Mesendoderm (in vitro differentiated cells): ENCODE data around the gene DIAPH3.

Source experiments
- DNase-seq: peaks from one replicate; pipeline ENCODE4 v3.0.0; 2013
- H2AK5ac ChIP-seq: 2 replicates; pipeline ENCODE4 v1.6.1; 2013; ENCODE audit warnings: low read length, inconsistent platforms
- H2BK120ac ChIP-seq: 2 replicates; pipeline ENCODE4 v1.6.1; 2013; ENCODE audit warnings: low read depth, mild to moderate bottlenecking, low read length, moderate library complexity, mixed read lengths
- H2BK15ac ChIP-seq: replicated peaks from 2 replicates; pipeline ENCODE4 v1.6.1; 2013; ENCODE audit warnings: low read depth, mild to moderate bottlenecking, moderate library complexity
- H2BK5ac ChIP-seq: 2 replicates; pipeline ENCODE4 v1.6.1; 2013; ENCODE audit warnings: low read length, inconsistent platforms
- H3K18ac ChIP-seq: 2 replicates; pipeline ENCODE4 v1.6.1; 2013; ENCODE audit warnings: mild to moderate bottlenecking, low read length, mixed read lengths
- H3K23ac ChIP-seq: one replicate; pipeline ENCODE4 v1.6.1; 2013; ENCODE audit warnings: low read length
- H3K27ac ChIP-seq: 2 replicates; pipeline ENCODE4 v1.5.1; 2013; ENCODE audit warnings: low read depth, mild to moderate bottlenecking, inconsistent platforms, low read length, moderate library complexity
- H3K27me3 ChIP-seq: 2 replicates; pipeline ENCODE4 v1.6.1; 2013; ENCODE audit warnings: low read length, control low read depth, mild to moderate bottlenecking, inconsistent platforms; ENCODE audit not compliant: insufficient read depth, poor library complexity
- H3K36me3 ChIP-seq: 2 replicates; pipeline ENCODE4 v1.6.1; 2013; ENCODE audit warnings: low read length, inconsistent platforms; ENCODE audit not compliant: control insufficient read depth, insufficient read depth
- H3K4ac ChIP-seq: one replicate; pipeline ENCODE4 v1.6.1; 2013; ENCODE audit warnings: low read depth, mild to moderate bottlenecking, low read length, moderate library complexity
- H3K4me1 ChIP-seq: 2 replicates; pipeline ENCODE4 v1.6.1; 2013; ENCODE audit warnings: low read depth, low read length, inconsistent platforms; ENCODE audit not compliant: control insufficient read depth
- H3K4me2 ChIP-seq: 2 replicates; pipeline ENCODE4 v1.6.1; 2013; ENCODE audit warnings: low read length
- H3K4me3 ChIP-seq: 2 replicates; pipeline ENCODE4 v1.5.1; 2013; ENCODE audit warnings: mild to moderate bottlenecking, low read length
- H3K56ac ChIP-seq: one replicate; pipeline ENCODE4 v1.6.1; 2013; ENCODE audit warnings: low read length
- H3K79me1 ChIP-seq: 2 replicates; pipeline ENCODE4 v1.6.1; 2013; ENCODE audit warnings: low read length, inconsistent platforms
- H3K79me2 ChIP-seq: 2 replicates; pipeline ENCODE4 v1.6.1; 2013; ENCODE audit warnings: mild to moderate bottlenecking, low read length; ENCODE audit not compliant: control insufficient read depth, insufficient read depth
- H3K9ac ChIP-seq: 2 replicates; pipeline ENCODE4 v1.6.1; 2013; ENCODE audit warnings: low read length, inconsistent platforms
- H4K5ac ChIP-seq: one replicate; pipeline ENCODE4 v1.6.1; 2013; ENCODE audit warnings: low read length
- H4K8ac ChIP-seq: one replicate; pipeline ENCODE4 v1.6.1; 2013; ENCODE audit warnings: low read depth, mild to moderate bottlenecking, control low read depth, low read length, moderate library complexity
- WGBS: extraction: QIAGEN DNeasy Blood & Tissue Kit; methylation state at CpG from one replicate; pipeline ENCODE4 v1.1.7; 2013; ENCODE audit warnings: low lambda C conversion rate, missing lambda C conversion rate; ENCODE audit not compliant: insufficient coverage; ENCODE audit errors: extremely low coverage; 5-methylcytosine and 5-hydroxymethylcytosine counted together

The DIAPH3 gene

GRCh38 chr13:59874973-59875372 lies 288.8 kb downstream of the DIAPH3 start:
- H3K56ac ChIP-seq, result no peak overlapping the region
- no peaks in the 10 kb centered on the region for H3K36me3 ChIP-seq
- H2BK120ac ChIP-seq, result no peak overlapping the region
- H4K5ac ChIP-seq, result no peak overlapping the region
- H3K79me2 ChIP-seq, result no peaks in the 10 kb centered on the region
- H3K4me1 ChIP-seq, result no peaks in the 10 kb centered on the region
- no peaks in the 10 kb centered on the region for H3K79me1 ChIP-seq
- H3K4me3 ChIP-seq, result no peak overlapping the region
- H3K27ac ChIP-seq, result no peak overlapping the region
- no peak overlapping the region for H3K18ac ChIP-seq
- DNase-seq, result no peak
- no peak overlapping the region for H3K9ac ChIP-seq
- H3K27me3 ChIP-seq, result no peaks in the 10 kb centered on the region
- H3K4me2 ChIP-seq, result no peak overlapping the region
- no CpG with 5 or more reads among the region's 2 CpGs for WGBS
- no peak overlapping the region for H3K23ac ChIP-seq
- H3K4ac ChIP-seq, result no peak overlapping the region
- H4K8ac ChIP-seq, result no peak overlapping the region
- no peak overlapping the region for H2AK5ac ChIP-seq
- no peak overlapping the region for H2BK15ac ChIP-seq
- H2BK5ac ChIP-seq, result no peak overlapping the region

GRCh38 chr13:59873856-59874255 lies 289.9 kb downstream of the DIAPH3 start:
- WGBS, result no CpG with 5 or more reads among the region's 7 CpGs
- H2BK120ac ChIP-seq, result no peak overlapping the region
- H3K4ac ChIP-seq, result no peak overlapping the region
- no peak overlapping the region for H3K18ac ChIP-seq
- no peaks in the 10 kb centered on the region for H3K79me1 ChIP-seq
- H3K27ac ChIP-seq, result no peak overlapping the region
- no peak overlapping the region for H2BK15ac ChIP-seq
- H2AK5ac ChIP-seq, result no peak overlapping the region
- H4K8ac ChIP-seq, result no peak overlapping the region
- H3K4me1 ChIP-seq, result no peaks in the 10 kb centered on the region
- no peaks in the 10 kb centered on the region for H3K27me3 ChIP-seq
- no peaks in the 10 kb centered on the region for H3K36me3 ChIP-seq
- H3K23ac ChIP-seq, result no peak overlapping the region
- no peak overlapping the region for H3K4me2 ChIP-seq
- no peaks in the 10 kb centered on the region for H3K79me2 ChIP-seq
- H4K5ac ChIP-seq, result no peak overlapping the region
- H2BK5ac ChIP-seq, result no peak overlapping the region
- no peak for DNase-seq
- H3K56ac ChIP-seq, result no peak overlapping the region
- no peak overlapping the region for H3K4me3 ChIP-seq
- H3K9ac ChIP-seq, result no peak overlapping the region

- no CpG with 5 or more reads among the region's 3 CpGs for WGBS
- Histone ChIP-seq H3K36me3 (no peaks in the 10 kb centered on the region), H2BK15ac (no peak overlapping the region)
Observed at GRCh38 chr13:59873309-59873708, 290.4 kb downstream of the DIAPH3 start.

GRCh38 chr13:59867867-59868266 lies 295.9 kb downstream of the DIAPH3 start:
- H3K79me1 ChIP-seq, result no peaks in the 10 kb centered on the region
- H2BK15ac ChIP-seq, result no peak overlapping the region
- no peak overlapping the region for H3K4me3 ChIP-seq
- no peaks in the 10 kb centered on the region for H3K27me3 ChIP-seq
- no peak for DNase-seq
- no peak overlapping the region for H3K4me2 ChIP-seq
- H4K8ac ChIP-seq, result no peak overlapping the region
- no peak overlapping the region for H3K9ac ChIP-seq
- no peaks in the 10 kb centered on the region for H3K4me1 ChIP-seq
- no peak overlapping the region for H3K27ac ChIP-seq
- no peaks in the 10 kb centered on the region for H3K79me2 ChIP-seq
- no CpG with 5 or more reads among the region's 5 CpGs for WGBS
- no peak overlapping the region for H3K4ac ChIP-seq
- H3K23ac ChIP-seq, result no peak overlapping the region
- no peak overlapping the region for H4K5ac ChIP-seq
- no peaks in the 10 kb centered on the region for H3K36me3 ChIP-seq
- no peak overlapping the region for H3K18ac ChIP-seq
- no peak overlapping the region for H2BK120ac ChIP-seq
- H2BK5ac ChIP-seq, result no peak overlapping the region
- no peak overlapping the region for H3K56ac ChIP-seq
- H2AK5ac ChIP-seq, result no peak overlapping the region

More at GRCh38 chr13:59873309-59873708, 290.4 kb downstream of the DIAPH3 start:
- Histone ChIP-seq H4K5ac (no peak overlapping the region), H3K4me2 (no peak overlapping the region), H3K9ac (no peak overlapping the region), H2BK5ac (no peak overlapping the region), H3K27ac (no peak overlapping the region), H3K4me1 (no peaks in the 10 kb centered on the region), H3K56ac (no peak overlapping the region), H3K79me1 (no peaks in the 10 kb centered on the region), H2BK120ac (no peak overlapping the region), H3K27me3 (no peaks in the 10 kb centered on the region), H3K4me3 (no peak overlapping the region), H3K18ac (no peak overlapping the region), H2AK5ac (no peak overlapping the region), H3K4ac (no peak overlapping the region), H3K79me2 (no peaks in the 10 kb centered on the region), H4K8ac (no peak overlapping the region), H3K23ac (no peak overlapping the region)
- no peak for DNase-seq

GRCh38 chr13:59865398-59865797 lies 298.3 kb downstream of the DIAPH3 start:
- no peak overlapping the region for H2BK5ac ChIP-seq
- H4K5ac ChIP-seq, result no peak overlapping the region
- no peaks in the 10 kb centered on the region for H3K27me3 ChIP-seq
- H3K23ac ChIP-seq, result no peak overlapping the region
- H3K18ac ChIP-seq, result no peak overlapping the region
- DNase-seq, result no peak
- no peak overlapping the region for H4K8ac ChIP-seq
- no peak overlapping the region for H3K4me2 ChIP-seq
- no peak overlapping the region for H2BK120ac ChIP-seq
- H3K27ac ChIP-seq, result no peak overlapping the region
- H3K9ac ChIP-seq, result no peak overlapping the region
- H2BK15ac ChIP-seq, result no peak overlapping the region
- no CpG with 5 or more reads among the region's 3 CpGs for WGBS
- H2AK5ac ChIP-seq, result no peak overlapping the region
- H3K79me1 ChIP-seq, result no peaks in the 10 kb centered on the region
- no peak overlapping the region for H3K4ac ChIP-seq
- no peaks in the 10 kb centered on the region for H3K36me3 ChIP-seq
- H3K79me2 ChIP-seq, result no peaks in the 10 kb centered on the region
- no peak overlapping the region for H3K56ac ChIP-seq
- H3K4me3 ChIP-seq, result no peak overlapping the region
- no peaks in the 10 kb centered on the region for H3K4me1 ChIP-seq

GRCh38 chr13:59863621-59864020 lies 300.1 kb downstream of the DIAPH3 start:
- H3K4me3 ChIP-seq, result no peak overlapping the region
- no peak overlapping the region for H3K4ac ChIP-seq
- H2AK5ac ChIP-seq, result no peak overlapping the region
- H4K5ac ChIP-seq, result no peak overlapping the region
- H4K8ac ChIP-seq, result no peak overlapping the region
- no peak for DNase-seq
- H3K79me2 ChIP-seq, result no peaks in the 10 kb centered on the region
- H3K27me3 ChIP-seq, result no peaks in the 10 kb centered on the region
- no peaks in the 10 kb centered on the region for H3K4me1 ChIP-seq
- H3K36me3 ChIP-seq, result no peaks in the 10 kb centered on the region
- no peak overlapping the region for H2BK5ac ChIP-seq
- no peak overlapping the region for H3K18ac ChIP-seq
- H2BK15ac ChIP-seq, result no peak overlapping the region
- no peak overlapping the region for H3K23ac ChIP-seq
- H3K27ac ChIP-seq, result no peak overlapping the region
- H2BK120ac ChIP-seq, result no peak overlapping the region
- H3K9ac ChIP-seq, result no peak overlapping the region
- no CpG with 5 or more reads among the region's 1 CpG for whole genome bisulfite sequencing
- H3K79me1 ChIP-seq, result no peaks in the 10 kb centered on the region
- H3K4me2 ChIP-seq, result no peak overlapping the region
- no peak overlapping the region for H3K56ac ChIP-seq
